ENCODE results near the gene PRSS56.

- TF ChIP-seq EZH2 (IDR thresholded peaks at IDR 0.05) (no peak), CTCF (IDR thresholded peaks at IDR 0.05) (no peak), EZH2phosphoT487 (IDR thresholded peaks at IDR 0.05) (no peak)
Measured at GRCh38 chr2:232544674-232545073, 24.5 kb downstream of the PRSS56 start.
